HEK293 (cell line): ENCODE results near the gene DDX24.

Source experiments
- CTCF ChIP-seq: fragments of 450-650 bp; formaldehyde crosslinking; IDR thresholded peaks from 2 replicates; pipeline ENCODE4 v1.5.1; 2016; ENCODE audit warnings: missing biosample characterization, missing genetic modification characterization
- HOXC10 ChIP-seq: sonication (generic); formaldehyde crosslinking; IDR thresholded peaks from 2 replicates; pipeline ENCODE4 v1.8.1; 2023; ENCODE audit warnings: mild to moderate bottlenecking, missing genetic modification reagents
- KLF10 ChIP-seq: fragments of 450-650 bp; IDR thresholded peaks from 2 replicates; pipeline ENCODE4 v1.5.1; 2018; ENCODE audit warnings: missing biosample characterization, mild to moderate bottlenecking, missing genetic modification characterization
- REST ChIP-seq: fragments of 450-650 bp; formaldehyde crosslinking; IDR thresholded peaks from 2 replicates; pipeline ENCODE4 v1.5.1; 2016; ENCODE audit warnings: missing biosample characterization, missing genetic modification characterization
- YY1 ChIP-seq: fragments of 450-650 bp; formaldehyde crosslinking; IDR thresholded peaks from 2 replicates; pipeline ENCODE4 v1.5.1; 2018; ENCODE audit warnings: missing biosample characterization, missing genetic modification characterization
- ZBTB7A ChIP-seq: fragments of 450-650 bp; formaldehyde crosslinking; IDR thresholded peaks from 2 replicates; pipeline ENCODE4 v1.5.1; 2016; ENCODE audit warnings: low read depth, missing biosample characterization, missing genetic modification characterization
- ZNF221 ChIP-seq: fragments of 450-650 bp; formaldehyde crosslinking; IDR thresholded peaks from 2 replicates; pipeline ENCODE4 v1.5.1; 2017; ENCODE audit warnings: missing biosample characterization, missing genetic modification characterization, borderline replicate concordance
- ZNF302 ChIP-seq: fragments of 450-650 bp; formaldehyde crosslinking; IDR thresholded peaks from 2 replicates; pipeline ENCODE4 v1.5.1; 2016; ENCODE audit warnings: missing biosample characterization, missing genetic modification characterization, low read depth
- ZNF350 ChIP-seq: fragments of 450-650 bp; formaldehyde crosslinking; IDR thresholded peaks from 2 replicates; pipeline ENCODE4 v1.5.0; 2017; ENCODE audit warnings: missing biosample characterization, mild to moderate bottlenecking, missing genetic modification characterization
- ZNF416 ChIP-seq: fragments of 450-650 bp; formaldehyde crosslinking; IDR thresholded peaks from 2 replicates; pipeline ENCODE4 v1.5.1; 2016; ENCODE audit warnings: missing biosample characterization, missing genetic modification characterization
- ZNF501 ChIP-seq: fragments of 450-650 bp; formaldehyde crosslinking; IDR thresholded peaks from 2 replicates; pipeline ENCODE4 v1.5.1; 2016; ENCODE audit warnings: missing biosample characterization, missing genetic modification characterization
- ZNF558 ChIP-seq: fragments of 450-650 bp; formaldehyde crosslinking; IDR thresholded peaks from 2 replicates; pipeline ENCODE4 v1.5.1; 2016; ENCODE audit warnings: missing biosample characterization, missing genetic modification characterization
- ZNF629 ChIP-seq: fragments of 450-650 bp; formaldehyde crosslinking; IDR thresholded peaks from 2 replicates; pipeline ENCODE4 v1.5.1; 2017; ENCODE audit warnings: missing biosample characterization, missing genetic modification characterization

GRCh38 chr14:94081386-94081820 lies 401 bp upstream of the DDX24 start:
- TF ChIP-seq ZNF501 (tag by site-specific recombination) (no peak), YY1 (no peak), ZNF302 (tag by site-specific recombination) (no peak), ZNF558 (tag by site-specific recombination) (no peak), ZNF416 (tag by site-specific recombination) (no peak), KLF10 (tag by site-specific recombination) (no peak), ZNF221 (tag by site-specific recombination) (no peak), REST (tag by site-specific recombination) (no peak), ZBTB7A (tag by site-specific recombination) (no peak), CTCF (tag by site-specific recombination) (no peak), ZNF629 (tag by site-specific recombination) (no peak), HOXC10 (CRISPR knock-in tag) (no peak), ZNF350 (tag by site-specific recombination) (no peak)
